CD4-positive, alpha-beta memory T cell (primary cell): ENCODE results near the gene CMYA5. TPM values are rescaled to one million over a fixed set of nuclear protein-coding genes. Genes with fewer than 3 reads are reported as not detected.

Experiments
- CTCF ChIA-PET: fragments of 350-600 bp; sonication (Branson Sonifier 250); formaldehyde crosslinking; loops from one replicate; lab custom pipeline; 2021; ENCODE audit warnings: inconsistent platforms; ENCODE audit not compliant: partially characterized antibody; lab: Charles Lee
- POLR2A ChIA-PET: fragments of 350-600 bp; sonication (Branson Sonifier 250); formaldehyde crosslinking; loops from one replicate; lab custom pipeline; 2021; ENCODE audit not compliant: partially characterized antibody; lab: Charles Lee
- DNase-seq, 5 donors: peaks; one replicate each; pipeline versions ENCODE4 v3.0.0 to v3.0.0-alpha.2; 2020 to 2022; ENCODE audit warnings: mixed read lengths in 1 of 5
- H3K27ac ChIP-seq: one replicate; pipeline ENCODE4 v1.7.0; 2013; ENCODE audit warnings: low read depth, low read length
- H3K27me3 ChIP-seq: 2 replicates; pipeline ENCODE4 v1.7.0; 2013; ENCODE audit warnings: mild to moderate bottlenecking, low read length, moderate library complexity; ENCODE audit not compliant: insufficient read depth
- H3K36me3 ChIP-seq: 2 replicates; pipeline ENCODE4 v1.7.0; 2013; ENCODE audit warnings: mild to moderate bottlenecking, low read length, moderate library complexity; ENCODE audit not compliant: insufficient read depth
- H3K4me1 ChIP-seq: 2 replicates; pipeline ENCODE4 v1.7.0; 2013; ENCODE audit warnings: mild to moderate bottlenecking, low read length, moderate library complexity; ENCODE audit not compliant: insufficient read depth
- H3K4me3 ChIP-seq, 2 donors: one replicate each; pipeline ENCODE4 v1.7.0; 2013; ENCODE audit warnings: low read length in 2 of 2, mild to moderate bottlenecking in 1 of 2
- H3K9me3 ChIP-seq, 2 donors: one replicate each; pipeline ENCODE4 v1.7.0; 2013; ENCODE audit warnings: low read length in 2 of 2, control low read depth in 1 of 2; ENCODE audit not compliant: control insufficient read depth in 1 of 2
- H3K27ac Mint-ChIP-seq, 7 donors: one replicate each; pipeline ENCODE4 v1.8.0; 2020 to 2021; ENCODE audit warnings: mixed read lengths in 7 of 7, mild to moderate bottlenecking in 6 of 7, inconsistent platforms in 3 of 7, moderate library complexity in 3 of 7
- H3K27me3 Mint-ChIP-seq, 2 donors: one replicate each; pipeline ENCODE4 v1.8.0; 2020 to 2021; ENCODE audit warnings: mixed read lengths in 2 of 2
- H3K36me3 Mint-ChIP-seq, 2 donors: one replicate each; pipeline ENCODE4 v1.8.0; 2020 to 2021; ENCODE audit warnings: mixed read lengths in 2 of 2, inconsistent platforms in 1 of 2, mild to moderate bottlenecking in 1 of 2
- H3K4me1 Mint-ChIP-seq, 4 donors: one replicate each; pipeline ENCODE4 v1.8.0; 2020 to 2021; ENCODE audit warnings: mixed read lengths in 4 of 4, mild to moderate bottlenecking in 1 of 4
- H3K4me3 Mint-ChIP-seq, 8 donors: one replicate each; pipeline ENCODE4 v1.8.0; 2020 to 2021; ENCODE audit warnings: mixed read lengths in 8 of 8, mild to moderate bottlenecking in 7 of 8, moderate library complexity in 6 of 8, inconsistent platforms in 3 of 8
- H3K9me3 Mint-ChIP-seq, 8 donors: one replicate each; pipeline ENCODE4 v1.8.0; 2020 to 2021; ENCODE audit warnings: mixed read lengths in 8 of 8, mild to moderate bottlenecking in 5 of 8, inconsistent platforms in 3 of 8, moderate library complexity in 1 of 8
- intact Hi-C: fragments of 100-400 bp; cut with micrococcal nuclease; formaldehyde crosslinking; loops from one replicate; pipeline ENCODE4 v1.15.1; 2023
- polyA plus RNA-seq, 2 donors: library from polyadenylated mRNA; unstranded; fragments of 300-500 nt; fragmentation: Illumina TruSeq; gene quantifications; one replicate each; pipeline ENCODE4 v1.2.3, GENCODE V29; 2021
- total RNA-seq, 2 experiments: library from RNA; stranded (reverse); gene quantifications; one replicate each; pipeline ENCODE4 v1.2.3, GENCODE V29; 2021

Gene CMYA5
- total and polyA plus RNA-seq, 4 experiments from 2014 or later: 0.07 to 0.20 (median 0.18) TPM

GRCh38 chr5:79713727-79714126, 24.1 kb downstream of the CMYA5 start:
- CTCF ChIA-PET: no interaction called here
- intact Hi-C loops: no loop called here
- no peak overlapping the region for H3K27ac Mint-ChIP-seq
- H3K4me1 Mint-ChIP-seq: no peaks in the 10 kb centered on the region
- Histone ChIP-seq H3K4me3 (no peak overlapping the region), H3K9me3 (no peaks in the 10 kb centered on the region), H3K27me3 (no peaks in the 10 kb centered on the region), H3K27ac (no peak overlapping the region), H3K36me3 (no peaks in the 10 kb centered on the region), H3K4me1 (no peaks in the 10 kb centered on the region)
- H3K27me3 Mint-ChIP-seq: peaks cover 0 to 2% of the 10 kb centered on the region in 2 donors
- peaks cover 0 to 4% (median 0%) of the 10 kb centered on the region in 8 donors for H3K9me3 Mint-ChIP-seq
- POLR2A ChIA-PET: no interaction called here
- H3K36me3 Mint-ChIP-seq: no peaks in the 10 kb centered on the region
- DNase-seq: no peak
- H3K4me3 Mint-ChIP-seq: no peak overlapping the region

DNA sequence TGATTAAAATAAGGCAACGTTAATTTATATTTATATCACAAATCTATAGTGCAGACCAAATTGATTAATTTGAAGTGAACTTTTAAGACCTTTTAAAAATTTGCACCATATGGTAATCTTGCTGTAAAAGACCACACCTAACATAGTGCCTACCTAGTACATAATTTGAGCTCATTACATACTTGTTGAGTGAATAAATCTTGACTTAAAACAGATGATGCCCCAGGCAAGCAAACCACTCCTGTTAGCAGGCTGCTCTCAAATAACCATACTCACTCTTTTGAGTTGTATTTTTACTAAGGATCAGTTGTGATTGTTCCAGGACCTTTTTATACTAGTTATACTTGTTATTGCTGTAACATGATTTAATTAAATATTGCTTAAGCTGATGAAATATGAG, 27.2 kb downstream of the CMYA5 start:
- no peak overlapping the region for H3K27ac Mint-ChIP-seq
- Histone ChIP-seq H3K9me3 (peaks cover 0 to 8% of the 10 kb centered on the region in 2 donors), H3K4me3 (no peak overlapping the region), H3K27me3 (no peaks in the 10 kb centered on the region), H3K27ac (no peak overlapping the region), H3K36me3 (no peaks in the 10 kb centered on the region), H3K4me1 (no peaks in the 10 kb centered on the region)
- peaks cover 4 to 9% of the 10 kb centered on the region in 2 donors for H3K36me3 Mint-ChIP-seq
- H3K4me3 Mint-ChIP-seq: no peak overlapping the region
- ChIA-PET POLR2A (no interaction called here), CTCF (no interaction called here)
- H3K4me1 Mint-ChIP-seq: no peaks in the 10 kb centered on the region
- intact Hi-C loops: no loop called here
- H3K27me3 Mint-ChIP-seq: peaks cover 0 to 2% of the 10 kb centered on the region in 2 donors
- no peak for DNase-seq
- H3K9me3 Mint-ChIP-seq: peaks cover 0 to 27% (median 21%) of the 10 kb centered on the region in 8 donors

DNA sequence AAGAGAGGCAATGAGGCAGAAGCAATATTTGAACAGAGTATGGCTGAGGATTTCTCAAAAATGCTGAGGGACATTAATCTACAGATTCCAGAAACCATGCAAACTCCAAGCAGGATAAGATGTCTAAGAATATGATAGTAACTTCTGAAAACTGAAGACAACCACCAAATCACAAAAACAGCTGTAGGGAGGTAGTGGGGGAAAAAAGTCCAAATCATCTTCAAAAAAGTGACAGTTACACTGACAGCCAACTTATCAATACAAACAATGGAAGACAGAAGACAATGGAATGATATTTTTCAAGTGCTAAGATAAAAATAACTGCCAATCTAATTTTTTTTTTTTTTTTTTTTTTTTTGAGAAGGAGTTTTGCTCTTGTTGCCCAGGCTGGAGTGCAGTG, 30.5 kb downstream of the CMYA5 start:
- H3K27ac Mint-ChIP-seq: no peak overlapping the region
- Histone ChIP-seq H3K27me3 (no peaks in the 10 kb centered on the region), H3K9me3 (peaks cover 0 to 8% of the 10 kb centered on the region in 2 donors), H3K4me1 (no peaks in the 10 kb centered on the region), H3K36me3 (no peaks in the 10 kb centered on the region), H3K27ac (no peak overlapping the region), H3K4me3 (no peak overlapping the region)
- H3K4me1 Mint-ChIP-seq: no peaks in the 10 kb centered on the region
- no peak for DNase-seq
- intact Hi-C loops: no loop called here
- H3K27me3 Mint-ChIP-seq: peaks cover 0 to 2% of the 10 kb centered on the region in 2 donors
- CTCF ChIA-PET: interaction anchor here (0.9 kb wide), 1 partner anchor 17 kb away, joined by 3 read pairs; no protein-coding TSS in a partner anchor
- no peak overlapping the region for H3K4me3 Mint-ChIP-seq
- POLR2A ChIA-PET: no interaction called here
- peaks cover 4 to 9% of the 10 kb centered on the region in 2 donors for H3K36me3 Mint-ChIP-seq
- peaks cover 0 to 27% (median 21%) of the 10 kb centered on the region in 8 donors for H3K9me3 Mint-ChIP-seq

DNA sequence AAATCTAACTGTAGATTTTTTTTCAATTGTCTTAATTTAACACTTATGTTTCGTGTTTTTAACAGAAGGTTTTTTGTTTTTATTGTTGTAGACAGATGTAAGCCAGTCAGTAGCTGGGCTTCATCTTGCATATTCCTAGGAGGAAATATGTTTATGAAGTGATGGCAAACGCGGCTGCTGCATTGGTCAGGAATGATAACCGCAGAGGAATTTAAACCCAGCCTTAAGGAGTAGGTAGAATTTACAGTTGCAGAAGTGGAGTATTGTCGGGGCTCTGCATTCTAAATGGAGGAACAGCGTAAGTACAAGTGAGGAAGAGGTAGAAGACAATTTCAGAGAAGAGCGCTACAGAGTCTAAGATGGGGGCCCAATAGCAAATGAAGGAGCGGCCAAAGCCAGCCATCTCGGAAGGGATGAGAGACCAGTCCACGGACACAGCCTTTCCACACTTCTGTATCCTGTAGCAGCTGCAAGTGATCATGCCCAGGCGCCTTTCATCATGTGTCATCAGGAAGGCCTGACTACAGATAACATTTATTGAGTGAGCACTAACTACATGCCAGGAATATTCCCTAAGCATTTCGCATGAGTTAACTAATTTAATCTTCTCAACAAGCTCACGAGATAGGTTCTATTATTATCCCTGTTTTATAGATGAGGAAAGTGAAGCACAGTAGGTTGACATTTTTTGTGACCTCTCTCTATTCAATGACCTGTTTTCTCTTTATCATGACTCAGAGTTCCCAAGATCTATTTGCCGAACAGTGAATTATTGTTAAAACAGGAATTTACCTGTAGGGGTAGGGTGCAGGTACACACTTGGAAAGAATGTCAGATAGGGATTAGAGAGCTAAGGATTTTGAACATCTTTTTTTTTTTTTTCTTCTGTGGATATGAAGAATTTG, 38.1 kb downstream of the CMYA5 start:
- peaks cover 4% of the 10 kb centered on the region for H3K27me3 ChIP-seq
- H3K4me1 Mint-ChIP-seq: peaks cover 17 to 22% (median 20%) of the 10 kb centered on the region in 4 donors
- H3K27ac Mint-ChIP-seq: peak overlapping the region in 1 of 7 donors; percentile 82
- H3K4me1 ChIP-seq: peaks cover 7% of the 10 kb centered on the region
- no peak overlapping the region for H3K4me3 ChIP-seq
- no peak overlapping the region for H3K27ac ChIP-seq
- POLR2A ChIA-PET: no interaction called here
- no peaks in the 10 kb centered on the region for H3K36me3 ChIP-seq
- no peak for DNase-seq
- H3K9me3 ChIP-seq: no peaks in the 10 kb centered on the region
- intact Hi-C loops: no loop called here
- no peak overlapping the region for H3K4me3 Mint-ChIP-seq
- peaks cover 0 to 3% of the 10 kb centered on the region in 2 donors for H3K36me3 Mint-ChIP-seq
- H3K27me3 Mint-ChIP-seq: peaks cover 29 to 33% of the 10 kb centered on the region in 2 donors
- H3K9me3 Mint-ChIP-seq: no peaks in the 10 kb centered on the region
- CTCF ChIA-PET: interaction anchor here (0.8 kb wide), 1 partner anchor 25 kb away, joined by 3 read pairs; no protein-coding TSS in a partner anchor

DNA sequence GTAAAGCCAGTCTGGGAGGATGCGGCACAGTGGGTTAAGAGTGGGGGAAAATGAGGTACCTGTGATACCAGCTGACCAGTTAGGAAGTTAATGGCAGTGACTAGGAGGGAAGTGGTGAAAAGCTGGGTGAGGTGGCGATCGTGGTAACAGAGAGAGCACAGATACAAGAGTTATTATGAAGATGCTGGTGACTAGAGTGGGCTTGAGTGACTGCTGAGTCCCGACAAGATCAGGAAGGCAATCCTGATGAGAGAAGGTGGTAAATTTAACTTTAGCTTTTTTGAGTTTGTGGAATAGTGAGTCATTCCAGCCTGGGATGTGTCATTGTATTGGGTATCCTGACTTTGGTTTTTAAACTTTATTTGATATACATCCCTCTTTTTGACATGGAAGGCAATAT, 38.8 kb downstream of the CMYA5 start:
- intact Hi-C loops: no loop called here
- Mint-ChIP-seq H3K27ac (no peak overlapping the region), H3K4me1 (peaks cover 24 to 29% (median 27%) of the 10 kb centered on the region in 4 donors), H3K36me3 (peaks cover 0 to 3% of the 10 kb centered on the region in 2 donors), H3K27me3 (peaks cover 29 to 33% of the 10 kb centered on the region in 2 donors), H3K4me3 (no peak overlapping the region), H3K9me3 (no peaks in the 10 kb centered on the region)
- Histone ChIP-seq H3K27me3 (peaks cover 4% of the 10 kb centered on the region), H3K4me3 (no peak overlapping the region), H3K4me1 (peaks cover 14% of the 10 kb centered on the region), H3K9me3 (no peaks in the 10 kb centered on the region), H3K36me3 (no peaks in the 10 kb centered on the region), H3K27ac (no peak overlapping the region)
- CTCF ChIA-PET: interaction anchor here (0.8 kb wide), 1 partner anchor 26 kb away, joined by 3 read pairs; no protein-coding TSS in a partner anchor
- POLR2A ChIA-PET: no interaction called here
- no peak for DNase-seq

GRCh38 chr5:79729679-79730078, 40.0 kb downstream of the CMYA5 start:
- Histone ChIP-seq H3K9me3 (no peaks in the 10 kb centered on the region), H3K27me3 (peaks cover 4% of the 10 kb centered on the region), H3K27ac (no peak overlapping the region), H3K36me3 (no peaks in the 10 kb centered on the region), H3K4me1 (peaks cover 17% of the 10 kb centered on the region), H3K4me3 (no peak overlapping the region)
- intact Hi-C loops: no loop called here
- Mint-ChIP-seq H3K4me3 (peak overlapping the region in 2 of 8 donors; percentile 6 to 23), H3K27ac (peak overlapping the region in 1 of 7 donors; percentile 30), H3K27me3 (peaks cover 29 to 33% of the 10 kb centered on the region in 2 donors), H3K4me1 (peaks cover 26 to 40% (median 30%) of the 10 kb centered on the region in 4 donors), H3K9me3 (no peaks in the 10 kb centered on the region), H3K36me3 (peaks cover 0 to 3% of the 10 kb centered on the region in 2 donors)
- peak in 1 of 5 donors; percentile 4 for DNase-seq
- ChIA-PET POLR2A (no interaction called here), CTCF (no interaction called here)

DNA sequence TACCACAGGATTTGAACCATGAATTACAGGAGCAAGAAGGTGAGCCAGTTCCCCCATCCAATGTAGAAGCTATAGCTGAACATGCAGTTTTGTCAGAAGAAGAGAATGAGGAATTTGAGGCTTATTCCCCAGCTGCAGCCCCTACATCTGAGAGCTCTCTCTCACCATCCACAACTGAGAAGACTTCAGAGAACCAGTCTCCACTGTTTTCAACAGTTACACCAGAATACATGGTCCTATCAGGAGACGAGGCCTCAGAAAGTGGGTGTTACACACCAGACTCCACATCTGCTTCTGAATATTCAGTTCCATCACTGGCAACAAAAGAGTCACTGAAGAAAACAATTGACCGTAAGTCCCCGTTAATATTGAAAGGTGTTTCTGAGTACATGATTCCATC, 40.9 kb downstream of the CMYA5 start:
- CTCF ChIA-PET: no interaction called here
- DNase-seq: no peak
- H3K27me3 Mint-ChIP-seq: peaks cover 30 to 33% of the 10 kb centered on the region in 2 donors

More for the DNA sequence above, 40.9 kb downstream of the CMYA5 start:
- H3K4me3 Mint-ChIP-seq: no peak overlapping the region
- Histone ChIP-seq H3K27me3 (peaks cover 4% of the 10 kb centered on the region), H3K36me3 (no peaks in the 10 kb centered on the region), H3K4me3 (no peak overlapping the region), H3K9me3 (no peaks in the 10 kb centered on the region), H3K4me1 (peaks cover 26% of the 10 kb centered on the region), H3K27ac (no peak overlapping the region)
- no peak overlapping the region for H3K27ac Mint-ChIP-seq
- intact Hi-C loops: no loop called here
- H3K36me3 Mint-ChIP-seq: peaks cover 0 to 3% of the 10 kb centered on the region in 2 donors
- POLR2A ChIA-PET: no interaction called here
- H3K9me3 Mint-ChIP-seq: no peaks in the 10 kb centered on the region
- H3K4me1 Mint-ChIP-seq: peaks cover 32 to 49% (median 38%) of the 10 kb centered on the region in 4 donors
